Erythroblast (primary cell): Measurements from ENCODE around the gene CPNE6.

Experiments used
- GATA1 ChIP-seq: IDR thresholded peaks from 2 replicates; pipeline ENCODE4 v1.6.1; 2011; ENCODE audit warnings: low read depth, mild to moderate bottlenecking, control low read depth, low read length, moderate library complexity
- POLR2A ChIP-seq: IDR thresholded peaks from 2 replicates; pipeline ENCODE4 v1.6.1; 2011; ENCODE audit warnings: mild to moderate bottlenecking, low read length

DNA sequence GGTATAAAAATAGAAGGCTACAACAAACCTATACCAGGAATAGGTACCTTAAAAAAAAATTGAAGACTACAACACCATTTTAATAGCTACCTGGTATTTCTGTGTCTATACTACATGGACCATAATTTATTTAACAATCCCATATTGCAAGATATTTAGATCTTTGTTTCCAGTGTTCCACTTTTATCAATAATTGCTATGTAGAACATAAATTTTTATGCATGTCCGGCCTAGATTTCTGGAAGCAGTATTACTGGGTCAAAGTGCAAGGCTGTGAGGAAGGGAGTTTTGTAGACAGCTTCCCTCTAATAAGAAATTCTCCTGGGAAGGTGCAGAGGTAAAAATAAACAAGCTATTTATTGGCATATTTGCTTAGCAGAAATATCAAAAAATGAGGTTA is 39.2 kb downstream of the CPNE6 start:
- no peak for TF ChIP-seq POLR2A
- TF ChIP-seq GATA1 = no peak
